BE2C (cell line): ENCODE results near the gene DGLUCY.
"Not testable (repeated sequence)": the region's sequence is repeated elsewhere in the genome, so short reads cannot be mapped to it uniquely, and the experiment has no call there.

ENCODE experiments used
- DNase-seq: peaks from one replicate; pipeline ENCODE4 v3.0.0-alpha.2; 2020
- H3K27me3 ChIP-seq: fragments of 250-450 bp; sonication (Bioruptor Pico); 2 replicates; pipeline ENCODE4 v1.5.1; 2020; ENCODE audit warnings: mild to moderate bottlenecking
- H3K36me3 ChIP-seq: fragments of 250-450 bp; sonication (Bioruptor Pico); 2 replicates; pipeline ENCODE4 v1.5.1; 2020; ENCODE audit warnings: mild to moderate bottlenecking
- H3K4me1 ChIP-seq: fragments of 250-450 bp; sonication (Bioruptor Pico); 2 replicates; pipeline ENCODE4 v1.5.1; 2020
- H3K4me3 ChIP-seq: 2 replicates; pipeline ENCODE4 v1.5.1; 2011; ENCODE audit warnings: low read depth, low read length
- H3K9me3 ChIP-seq: fragments of 250-450 bp; sonication (Bioruptor Pico); 2 replicates; pipeline ENCODE4 v1.5.1; 2020
- CTCF ChIP-seq: IDR thresholded peaks from 2 replicates; pipeline ENCODE4 v1.5.1; 2012; ENCODE audit warnings: mild to moderate bottlenecking, low read depth, low read length

Gene DGLUCY

GRCh38 chr14:91146661-91147060 is 32.8 kb downstream of the DGLUCY start:
- no peaks in the 10 kb centered on the region for H3K9me3 ChIP-seq
- no peak for DNase-seq
- no peaks in the 10 kb centered on the region for H3K27me3 ChIP-seq
- no peaks in the 10 kb centered on the region for H3K4me1 ChIP-seq
- no peaks in the 10 kb centered on the region for H3K36me3 ChIP-seq
- no peak for TF ChIP-seq CTCF
- no peak overlapping the region for H3K4me3 ChIP-seq

- no peaks in the 10 kb centered on the region for H3K36me3 ChIP-seq
- DNase-seq, result no peak
- H3K4me3 ChIP-seq, result no peak overlapping the region
- TF ChIP-seq CTCF, result no peak
- H3K4me1 ChIP-seq, result no peaks in the 10 kb centered on the region
- H3K9me3 ChIP-seq, result no peaks in the 10 kb centered on the region
- no peaks in the 10 kb centered on the region for H3K27me3 ChIP-seq
These were observed 35.6 kb downstream of the DGLUCY start for GRCh38 chr14:91149462-91149861.

- Histone ChIP-seq H3K9me3 (no peaks in the 10 kb centered on the region), H3K27me3 (no peaks in the 10 kb centered on the region), H3K4me1 (peaks cover 4% of the 10 kb centered on the region; the same call in 1 of the 2 replicates), H3K36me3 (no peaks in the 10 kb centered on the region), H3K4me3 (no peak overlapping the region)
- no peak for TF ChIP-seq CTCF
- DNase-seq, result no peak
These were observed 38.6 kb downstream of the DGLUCY start for GRCh38 chr14:91152499-91152898.

- Histone ChIP-seq H3K9me3 (no peaks in the 10 kb centered on the region), H3K4me3 (no peak overlapping the region), H3K4me1 (peaks cover 4% of the 10 kb centered on the region; the same call in 1 of the 2 replicates), H3K36me3 (no peaks in the 10 kb centered on the region), H3K27me3 (no peaks in the 10 kb centered on the region)
- no peak for TF ChIP-seq CTCF
- no peak for DNase-seq
These were observed 39.5 kb downstream of the DGLUCY start for GRCh38 chr14:91153360-91153759.

- peak; percentile 54 for DNase-seq
- no peak for TF ChIP-seq CTCF
- Histone ChIP-seq H3K36me3 (no peaks in the 10 kb centered on the region), H3K9me3 (no peaks in the 10 kb centered on the region), H3K4me1 (peaks cover 4% of the 10 kb centered on the region; the same call in 1 of the 2 replicates), H3K27me3 (no peaks in the 10 kb centered on the region), H3K4me3 (no peak overlapping the region)
These were observed 41.2 kb downstream of the DGLUCY start for GRCh38 chr14:91154851-91155625.

GRCh38 chr14:91155626-91156089 is 41.8 kb downstream of the DGLUCY start:
- DNase-seq, result no peak
- TF ChIP-seq CTCF, result peak; percentile 17
- Histone ChIP-seq H3K36me3 (no peaks in the 10 kb centered on the region; the same call in 1 of the 2 replicates), H3K9me3 (no peaks in the 10 kb centered on the region), H3K27me3 (no peaks in the 10 kb centered on the region), H3K4me3 (no peak overlapping the region), H3K4me1 (peaks cover 4% of the 10 kb centered on the region; the same call in 1 of the 2 replicates)

GRCh38 chr14:91156142-91156666 is 42.3 kb downstream of the DGLUCY start:
- H3K36me3 ChIP-seq, H3K9me3 ChIP-seq, DNase-seq, H3K4me1 ChIP-seq, H3K4me3 ChIP-seq, H3K27me3 ChIP-seq: not testable (repeated sequence)

GRCh38 chr14:91156877-91157276 is 43.0 kb downstream of the DGLUCY start:
- H3K4me3 ChIP-seq, H3K4me1 ChIP-seq, H3K27me3 ChIP-seq, H3K9me3 ChIP-seq, H3K36me3 ChIP-seq, DNase-seq: not testable (repeated sequence)
